Measurements from ENCODE around the gene BLM. TPM values are rescaled to one million over a fixed set of nuclear protein-coding genes. Genes with fewer than 3 reads are reported as not detected.
"Not testable (repeated sequence)": the region's sequence is repeated elsewhere in the genome, so short reads cannot be mapped to it uniquely, and the experiment has no call there.

The BLM gene
- total RNA-seq, 1 donor from 2014 or later, result 5.6 TPM

GRCh38 chr15:90840954-90841353 is 123.8 kb downstream of the BLM start:
- TF ChIP-seq CTCF (IDR thresholded peaks at IDR 0.05; ENCODE audit: insufficient read depth, low read length, poor library complexity, severe bottlenecking), result no peak
- Histone ChIP-seq H3K4me3 (ENCODE audit: low read depth, low read length) (no peak overlapping the region), H3K36me3 (ENCODE audit: control insufficient read depth, insufficient read depth, low read length) (no peaks in the 10 kb centered on the region), H3K27me3 (ENCODE audit: control insufficient read depth, insufficient read depth, low read length) (no peaks in the 10 kb centered on the region)
- no peak for DNase-seq (ENCODE audit: low read depth)

- no peak for TF ChIP-seq CTCF (IDR thresholded peaks at IDR 0.05; ENCODE audit: insufficient read depth, low read length, poor library complexity, severe bottlenecking)
- no peaks in the 10 kb centered on the region for H3K27me3 ChIP-seq (ENCODE audit: control insufficient read depth, insufficient read depth, low read length)
- no peak for DNase-seq (ENCODE audit: low read depth)
- H3K36me3 ChIP-seq (ENCODE audit: control insufficient read depth, insufficient read depth, low read length), result no peaks in the 10 kb centered on the region
- H3K4me3 ChIP-seq (ENCODE audit: low read depth, low read length), result no peak overlapping the region
These were observed 127.5 kb downstream of the BLM start for GRCh38 chr15:90844696-90845095.

- TF ChIP-seq CTCF (IDR thresholded peaks at IDR 0.05; ENCODE audit: insufficient read depth, low read length, poor library complexity, severe bottlenecking), result no peak
- no peak overlapping the region for H3K4me3 ChIP-seq (ENCODE audit: low read depth, low read length)
- no peaks in the 10 kb centered on the region for H3K36me3 ChIP-seq (ENCODE audit: control insufficient read depth, insufficient read depth, low read length)
- H3K27me3 ChIP-seq (ENCODE audit: control insufficient read depth, insufficient read depth, low read length), result no peaks in the 10 kb centered on the region
- DNase-seq (ENCODE audit: low read depth), result peak; percentile 75
These were observed 128.2 kb downstream of the BLM start for GRCh38 chr15:90845201-90845949.

GRCh38 chr15:90849424-90849823 is 132.3 kb downstream of the BLM start:
- not testable (repeated sequence) for H3K4me3 ChIP-seq (ENCODE audit: low read depth, low read length); H3K36me3 ChIP-seq (ENCODE audit: control insufficient read depth, insufficient read depth, low read length); DNase-seq (ENCODE audit: low read depth); H3K27me3 ChIP-seq (ENCODE audit: control insufficient read depth, insufficient read depth, low read length)

GRCh38 chr15:90851114-90851513 is 134.0 kb downstream of the BLM start:
- Histone ChIP-seq H3K27me3 (ENCODE audit: control insufficient read depth, insufficient read depth, low read length) (no peaks in the 10 kb centered on the region), H3K4me3 (ENCODE audit: low read depth, low read length) (no peak overlapping the region), H3K36me3 (ENCODE audit: control insufficient read depth, insufficient read depth, low read length) (no peaks in the 10 kb centered on the region)
- no peak for TF ChIP-seq CTCF (IDR thresholded peaks at IDR 0.05; ENCODE audit: insufficient read depth, low read length, poor library complexity, severe bottlenecking)
- DNase-seq (ENCODE audit: low read depth), result no peak

GRCh38 chr15:90851940-90852339 is 134.8 kb downstream of the BLM start:
- no peak overlapping the region for H3K4me3 ChIP-seq (ENCODE audit: low read depth, low read length)
- no peaks in the 10 kb centered on the region for H3K27me3 ChIP-seq (ENCODE audit: control insufficient read depth, insufficient read depth, low read length)
- TF ChIP-seq CTCF (IDR thresholded peaks at IDR 0.05; ENCODE audit: insufficient read depth, low read length, poor library complexity, severe bottlenecking), result no peak
- H3K36me3 ChIP-seq (ENCODE audit: control insufficient read depth, insufficient read depth, low read length), result no peaks in the 10 kb centered on the region
- DNase-seq (ENCODE audit: low read depth), result no peak

All from kidney epithelial cell (primary cell).